G401 (cell line): Measurements from ENCODE around the gene COL23A1. TPM values are rescaled to one million over a fixed set of nuclear protein-coding genes. Genes with fewer than 3 reads are reported as not detected.
"Not testable (repeated sequence)": the region's sequence is repeated elsewhere in the genome, so short reads cannot be mapped to it uniquely, and the experiment has no call there.

Experiments
- DNase-seq: peaks from one replicate; pipeline ENCODE4 v3.0.0-alpha.2; 2015; ENCODE audit warnings: low spot score
- in situ Hi-C: cut with HindIII; loops from 2 replicates; pipeline ENCODE4 v1.10.0; 2016; ENCODE audit warnings: low sequenced_read_pairs, mixed read lengths
- total RNA-seq: library from RNA; depleted of rRNA; stranded (reverse); fragments of >200 nt; shearing (Covaris generic); gene quantifications from 2 replicates; pipeline ENCODE4 v1.2.3, GENCODE V29; 2014

Gene COL23A1
- total RNA-seq, 1 experiment from 2014 or later, result not detected

DNA sequence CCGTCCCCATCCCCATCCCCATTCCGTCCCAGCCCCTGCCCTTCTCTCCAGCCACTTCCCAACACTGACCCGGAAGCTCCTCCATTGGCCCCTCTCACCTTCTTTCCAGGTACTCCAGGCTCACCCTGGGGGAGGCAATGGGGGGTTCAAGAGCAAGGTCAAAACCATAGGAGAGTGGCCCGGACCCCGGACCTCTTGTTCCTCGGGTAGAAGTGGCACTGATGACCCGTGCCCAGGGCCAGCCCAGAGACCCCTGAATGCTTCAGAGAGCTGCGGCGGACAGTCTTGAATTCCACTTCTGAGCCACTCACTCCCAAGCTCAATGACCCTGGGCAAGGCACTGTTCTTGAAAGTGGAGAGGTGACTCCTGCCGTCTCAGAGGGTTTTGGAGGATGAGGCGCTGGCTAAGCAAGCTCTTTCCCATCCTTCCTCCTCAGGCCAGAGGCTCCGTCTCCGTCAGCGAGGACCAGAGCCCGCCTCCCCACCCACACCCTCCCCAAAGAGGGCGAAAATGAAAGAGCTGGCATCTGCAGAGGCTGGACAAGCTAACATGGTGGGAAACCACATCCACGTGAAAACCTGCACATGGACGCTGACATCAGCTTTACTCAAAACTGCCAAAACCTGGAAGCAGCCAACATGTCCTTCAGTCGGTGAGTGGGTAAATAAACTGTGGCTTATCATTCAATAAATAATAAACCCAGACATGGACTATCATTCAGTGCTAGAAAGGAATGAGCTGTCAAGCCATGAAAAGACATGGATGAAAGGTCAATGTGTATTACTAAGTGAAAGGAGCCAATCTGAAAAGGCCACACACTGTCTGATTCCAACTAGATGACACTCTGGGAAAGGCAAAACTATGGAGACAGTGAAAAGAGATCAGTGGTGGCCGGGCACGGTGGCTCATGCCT is 330.3 kb downstream of the COL23A1 start:
- in situ Hi-C loops, result no loop called here
- no peak for DNase-seq

- in situ Hi-C loops, result no loop called here
- DNase-seq, result no peak
Measured at GRCh38 chr5:178257650-178258049, 332.5 kb downstream of the COL23A1 start.

- in situ Hi-C loops, result no loop called here
- DNase-seq, result no peak
Measured at GRCh38 chr5:178256746-178257145, 333.4 kb downstream of the COL23A1 start.

- in situ Hi-C loops, DNase-seq: not testable (repeated sequence)
Measured at GRCh38 chr5:178253632-178254031, 336.6 kb downstream of the COL23A1 start.

- in situ Hi-C loops, result no loop called here
Measured at GRCh38 chr5:178252258-178252657, 337.9 kb downstream of the COL23A1 start.

GRCh38 chr5:178250263-178250662 is 339.9 kb downstream of the COL23A1 start:
- in situ Hi-C loops, result no loop called here

More at GRCh38 chr5:178252258-178252657, 337.9 kb downstream of the COL23A1 start:
- no peak for DNase-seq

DNA sequence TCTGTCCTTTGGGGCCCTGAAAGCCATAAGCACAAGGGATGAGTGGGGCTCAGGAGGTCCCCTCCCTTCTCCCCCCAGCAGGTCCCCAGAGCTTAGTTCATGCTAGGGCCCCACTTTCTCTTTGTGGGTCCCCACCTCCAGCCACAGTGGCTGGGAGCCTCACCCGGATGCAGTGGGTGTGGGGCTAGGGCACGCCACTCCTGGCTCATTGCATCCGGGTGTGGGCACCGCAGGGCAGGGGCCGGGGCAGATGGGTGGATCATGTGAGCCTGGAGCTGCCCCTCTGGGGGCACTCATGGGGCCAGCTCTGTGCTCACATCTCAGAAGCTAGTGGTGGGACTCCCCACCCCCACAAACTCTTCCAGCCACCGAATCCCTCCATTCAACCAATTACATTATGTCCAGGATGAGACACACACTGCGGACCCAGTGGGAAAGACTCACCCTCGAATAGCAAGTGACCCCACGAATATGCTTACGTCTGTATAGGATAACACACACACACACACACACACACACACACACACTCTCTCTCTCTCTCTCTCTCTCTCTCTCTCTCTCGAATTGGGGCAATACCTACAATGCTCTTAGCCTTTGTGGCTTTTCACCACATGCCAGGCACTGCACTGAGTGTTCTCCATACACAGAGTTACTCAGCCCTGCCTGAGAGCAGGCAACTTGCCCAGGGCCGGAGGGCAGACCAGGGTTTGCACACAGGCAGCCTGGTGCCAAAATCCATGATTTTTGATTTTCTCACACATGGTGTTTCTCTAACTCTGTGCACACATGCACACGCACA is 340.8 kb downstream of the COL23A1 start:
- in situ Hi-C loops, result no loop called here
- DNase-seq, result no peak

More at GRCh38 chr5:178250263-178250662, 339.9 kb downstream of the COL23A1 start:
- no peak for DNase-seq

GRCh38 chr5:178248750-178249149 is 341.4 kb downstream of the COL23A1 start:
- no peak for DNase-seq
- in situ Hi-C loops, result no loop called here

DNA sequence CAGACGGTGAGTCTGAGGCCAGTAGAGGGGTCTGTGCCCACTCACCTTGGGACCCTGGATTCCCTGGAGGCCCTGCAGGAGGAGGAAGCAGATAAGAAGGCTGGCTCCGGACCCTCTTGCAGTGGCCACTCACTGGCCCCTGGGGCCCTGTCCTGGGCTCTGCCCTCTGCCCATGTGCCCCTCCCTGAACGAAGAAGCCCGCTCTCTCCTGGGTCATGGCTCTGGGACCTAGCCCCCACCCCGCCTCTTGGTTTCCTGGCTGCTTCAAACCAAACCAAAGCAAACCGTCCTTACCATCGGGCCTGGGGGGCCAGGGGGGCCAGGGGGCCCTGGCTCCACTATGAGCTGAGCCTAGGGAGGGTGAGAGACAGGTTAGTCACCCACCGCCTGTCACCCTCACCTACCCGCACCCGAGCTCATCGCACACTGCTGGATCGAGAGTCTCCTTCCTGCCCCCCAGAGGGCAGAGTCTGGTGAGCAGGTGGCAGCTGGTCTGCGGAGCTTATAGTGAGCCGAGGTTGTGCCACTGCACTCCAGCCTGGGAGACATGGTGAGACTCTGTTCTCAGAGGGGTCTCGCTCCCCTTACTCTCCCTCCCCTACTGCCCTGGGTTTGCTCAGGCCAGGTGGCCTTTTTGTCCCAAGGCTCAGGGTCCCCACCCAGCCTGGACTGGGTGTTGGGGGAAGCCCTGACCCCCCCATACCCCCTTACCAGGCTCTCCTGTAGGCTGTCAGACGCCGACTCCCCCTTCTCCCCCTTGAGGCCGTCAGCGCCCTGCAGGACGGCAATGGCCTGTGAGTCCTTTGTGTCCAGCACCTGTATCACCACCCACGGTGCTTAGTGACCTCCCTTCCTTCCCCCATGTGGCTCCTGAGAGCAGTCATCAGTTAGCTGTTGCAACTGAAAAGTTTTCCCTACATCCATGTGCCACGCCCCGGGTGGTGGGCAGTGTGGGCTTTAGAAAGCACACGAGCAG is 342.4 kb downstream of the COL23A1 start:
- in situ Hi-C loops, result no loop called here
- DNase-seq, result no peak

DNA sequence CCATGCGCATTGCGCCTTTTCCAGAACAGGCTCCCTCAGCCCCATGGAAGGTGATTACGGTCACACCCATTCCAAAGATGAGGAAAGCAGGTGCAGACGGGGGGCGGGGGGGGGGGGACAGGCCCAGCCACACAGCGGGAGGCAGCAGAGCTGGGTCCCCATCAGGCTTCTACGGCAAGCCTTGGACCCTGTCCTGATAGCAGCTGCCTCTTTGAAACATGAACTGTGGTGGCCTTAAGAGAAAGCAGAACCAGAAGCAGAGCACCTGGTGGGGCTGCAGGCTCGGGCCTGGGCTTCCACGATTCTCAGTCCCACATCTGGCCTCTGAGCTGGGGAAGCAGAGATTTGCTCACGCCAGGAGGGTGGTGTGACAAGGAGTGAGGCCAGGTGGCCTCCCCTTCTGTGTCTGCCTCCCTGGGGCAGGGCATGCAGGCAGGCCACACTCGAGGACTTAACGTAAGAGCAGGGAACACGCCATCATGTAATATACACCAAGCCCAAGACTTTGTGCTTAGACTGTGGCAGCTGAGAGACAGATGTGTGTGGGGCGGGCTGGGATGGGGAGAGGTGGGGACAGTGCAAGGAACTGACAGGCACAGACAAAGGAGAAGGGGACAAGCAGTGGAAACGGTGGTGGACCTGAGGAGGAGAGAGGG is 343.4 kb downstream of the COL23A1 start:
- no peak for DNase-seq
- in situ Hi-C loops, result no loop called here

DNA sequence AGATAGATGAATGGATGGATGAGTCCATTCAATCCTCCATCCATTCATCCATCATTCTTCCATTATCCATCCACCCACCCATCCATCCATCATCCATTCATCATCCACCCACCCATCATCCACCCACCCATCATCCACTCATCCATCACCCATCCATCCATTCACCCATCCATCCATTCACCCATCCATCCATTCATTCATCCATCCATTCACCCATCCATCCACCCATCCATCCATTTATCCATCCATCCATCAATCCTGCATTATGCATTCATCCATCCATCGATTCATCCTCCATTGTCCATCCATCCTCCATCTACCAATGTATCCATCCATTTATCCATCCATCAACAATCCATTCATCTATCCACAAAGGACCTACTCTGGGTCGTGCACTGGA is 344.8 kb downstream of the COL23A1 start:
- no peak for DNase-seq
- in situ Hi-C loops, result no loop called here

DNA sequence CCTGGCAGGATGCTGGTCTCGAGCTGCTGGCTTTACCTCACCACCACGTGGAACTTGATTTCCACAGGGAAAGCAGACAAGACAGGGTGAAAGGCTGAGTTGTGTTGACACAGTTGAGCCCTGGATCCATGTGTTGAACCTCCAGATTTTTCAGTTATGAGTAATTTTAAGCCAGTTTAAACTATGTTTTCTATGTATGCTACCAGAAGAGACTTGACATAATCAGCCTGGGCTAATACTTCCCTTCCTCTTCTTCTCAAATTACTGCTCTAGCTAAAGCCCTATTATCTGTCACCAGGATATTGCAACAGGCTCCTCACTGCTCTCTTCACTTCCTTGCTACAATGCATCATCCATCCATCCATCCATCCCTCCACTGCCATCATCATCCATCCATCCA is 345.6 kb downstream of the COL23A1 start:
- DNase-seq, result no peak
- in situ Hi-C loops, result no loop called here

GRCh38 chr5:178242416-178242815 is 347.8 kb downstream of the COL23A1 start:
- no peak for DNase-seq
- in situ Hi-C loops, result no loop called here

DNA sequence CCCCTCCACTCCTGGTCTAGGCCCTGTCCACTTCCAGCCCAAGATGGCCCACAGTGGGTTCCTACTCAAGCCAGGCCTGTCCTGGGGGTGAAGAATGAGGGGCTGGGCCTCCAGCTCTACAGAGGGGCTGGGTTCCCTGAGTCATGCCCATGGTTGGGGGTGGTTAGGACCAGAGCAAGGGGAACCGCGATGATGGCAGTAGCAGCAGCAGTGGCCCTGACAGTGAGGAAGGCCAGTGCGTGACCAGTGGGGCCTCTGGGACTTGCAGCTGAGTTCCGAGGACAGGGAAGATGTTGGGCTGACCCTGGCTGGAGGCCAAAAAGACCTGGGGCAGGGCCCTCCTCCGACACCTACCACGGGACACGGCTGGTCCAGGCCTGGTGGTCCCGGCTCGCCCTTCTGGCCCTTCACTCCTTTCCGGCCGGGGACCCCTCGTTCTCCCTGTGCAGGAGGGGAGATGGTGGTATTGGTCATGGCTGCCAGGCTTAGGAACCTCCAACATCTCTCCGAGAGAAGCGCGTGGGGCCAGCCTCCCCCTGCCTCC is 348.4 kb downstream of the COL23A1 start:
- in situ Hi-C loops, result no loop called here
- no peak for DNase-seq

GRCh38 chr5:178241231-178241663 is 348.9 kb downstream of the COL23A1 start:
- no peak for DNase-seq
- in situ Hi-C loops, result no loop called here

DNA sequence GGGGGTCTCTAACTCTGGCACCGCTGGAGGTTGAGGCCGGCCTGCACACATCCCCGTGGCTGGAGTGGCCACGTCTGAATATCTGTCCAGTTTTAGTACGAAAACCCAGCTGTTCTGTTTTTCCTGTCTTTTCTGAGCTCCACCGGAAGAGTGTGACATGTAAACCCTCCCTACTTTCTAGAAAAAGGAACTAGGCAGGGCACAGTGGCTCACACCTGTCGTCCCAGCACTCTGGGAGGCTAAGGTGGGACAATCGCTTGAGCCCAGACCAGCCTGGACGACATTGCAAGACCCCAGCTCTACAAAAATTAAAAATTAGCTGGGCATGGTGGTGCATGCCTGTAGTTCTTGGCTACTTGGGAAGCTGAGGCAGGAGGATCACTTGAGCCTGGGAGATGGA is 349.4 kb downstream of the COL23A1 start:
- in situ Hi-C loops, result no loop called here
- no peak for DNase-seq

DNA sequence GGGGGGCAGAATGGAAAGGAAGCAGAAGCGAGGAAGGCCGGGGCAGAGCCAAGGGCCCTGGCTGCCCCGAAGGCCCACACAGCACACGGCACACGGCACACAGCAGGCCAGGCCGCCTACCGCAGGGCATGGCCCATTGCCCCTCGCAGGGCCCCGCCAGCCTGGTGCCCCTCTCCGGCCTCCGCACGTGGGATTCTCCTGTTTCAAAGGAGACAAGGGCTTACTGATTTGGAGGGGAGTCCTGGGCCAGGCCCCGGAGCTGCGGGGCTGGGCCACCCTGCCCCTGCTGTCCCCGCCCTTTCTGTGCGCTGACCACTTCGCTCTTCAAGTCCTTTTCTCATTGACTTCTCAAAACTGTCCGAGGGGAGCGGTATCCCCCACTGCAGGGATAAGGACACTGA is 349.9 kb downstream of the COL23A1 start:
- DNase-seq, result no peak
- in situ Hi-C loops, result no loop called here

DNA sequence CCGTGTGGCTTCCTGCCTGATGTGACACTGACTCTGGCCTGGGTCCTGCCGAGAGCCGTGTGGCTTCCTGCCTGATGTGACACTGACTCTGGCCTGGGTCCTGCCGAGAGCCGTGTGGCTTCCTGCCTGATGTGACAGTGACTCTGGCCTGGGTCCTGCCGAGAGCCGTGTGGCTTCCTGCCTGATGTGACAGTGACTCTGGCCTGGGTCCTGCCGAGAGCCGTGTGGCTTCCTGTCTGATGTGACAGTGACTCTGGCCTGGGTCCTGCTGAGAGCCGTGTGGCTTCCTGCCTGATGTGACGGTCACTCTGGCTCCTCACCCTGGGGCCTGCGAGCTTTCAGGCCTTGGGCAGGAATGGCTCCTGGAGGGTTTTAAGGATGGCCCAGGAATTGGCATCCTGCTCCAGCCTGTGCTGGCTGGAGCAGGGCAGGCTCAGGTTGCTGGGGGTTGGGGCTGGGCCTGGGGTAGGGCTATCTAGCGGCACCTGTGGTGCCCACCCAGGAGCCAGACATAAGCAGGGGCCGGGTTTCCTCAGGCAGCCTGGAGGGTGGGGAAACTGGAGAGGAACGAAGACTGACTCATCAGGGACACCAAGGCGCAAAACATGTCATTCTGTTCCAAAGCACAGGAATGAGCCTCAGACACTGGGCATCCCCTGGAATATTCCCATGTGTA is 350.4 kb downstream of the COL23A1 start:
- in situ Hi-C loops, DNase-seq: not testable (repeated sequence)
